Fibroblast of skin of abdomen (primary cell): ENCODE data around the gene PRAMEF1.
"Not testable (repeated sequence)": the region's sequence is repeated elsewhere in the genome, so short reads cannot be mapped to it uniquely, and the experiment has no call there.

ENCODE experiments used
- DNase-seq: peaks from one replicate; pipeline ENCODE4 v3.0.0-alpha.2; 2013

The PRAMEF1 gene

DNA sequence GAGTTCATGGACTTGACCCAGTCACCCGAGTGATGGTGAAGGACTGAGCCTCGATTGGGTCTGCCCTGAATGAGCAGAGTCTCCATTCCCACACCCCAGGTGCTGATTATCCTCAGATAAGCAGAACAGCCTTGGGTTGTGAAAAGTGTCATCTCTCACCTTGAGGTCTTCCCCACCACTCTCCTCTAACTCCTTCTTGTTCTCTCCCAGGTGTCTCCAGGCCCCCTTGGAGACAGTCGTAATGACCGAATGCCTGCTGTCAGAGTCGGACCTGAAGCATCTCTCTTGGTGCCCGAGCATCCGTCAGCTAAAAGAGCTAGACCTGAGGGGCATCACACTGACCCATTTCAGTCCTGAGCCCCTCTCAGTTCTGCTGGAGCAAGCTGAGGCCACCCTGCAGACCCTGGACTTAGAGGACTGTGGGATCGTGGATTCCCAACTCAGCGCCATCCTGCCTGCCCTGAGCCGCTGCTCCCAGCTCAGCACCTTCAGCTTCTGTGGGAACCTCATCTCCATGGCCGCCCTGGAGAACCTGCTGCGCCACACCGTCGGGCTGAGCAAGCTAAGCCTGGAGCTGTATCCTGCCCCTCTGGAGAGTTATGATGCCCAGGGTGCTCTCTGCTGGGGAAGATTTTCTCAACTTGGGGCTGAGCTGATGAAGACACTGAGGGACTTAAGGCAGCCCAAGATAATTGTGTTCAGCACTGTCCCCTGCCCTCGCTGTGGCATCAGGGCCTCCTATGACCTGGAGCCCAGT lies 14.2 kb upstream of the PRAMEF1 start:
- no peak for DNase-seq

DNA sequence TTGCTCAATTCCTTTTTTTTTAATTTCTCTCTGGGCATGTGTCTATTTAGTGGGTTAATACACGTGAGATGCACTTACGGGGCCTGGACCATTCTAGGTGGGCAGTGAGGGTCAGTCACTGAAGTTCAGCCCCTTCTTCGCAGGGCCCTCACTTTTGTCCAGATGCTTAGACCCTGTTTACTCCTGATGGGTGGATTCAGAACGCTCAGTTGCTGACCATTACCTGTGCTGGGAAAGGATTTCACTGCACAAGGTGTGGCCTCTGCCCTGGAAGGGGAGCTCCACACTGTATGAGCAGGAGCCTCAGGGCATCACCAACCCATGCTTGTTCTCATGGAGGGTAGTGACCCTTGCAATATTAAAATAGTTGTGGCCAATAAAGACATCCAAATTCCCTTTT lies 13.1 kb upstream of the PRAMEF1 start:
- DNase-seq: no peak

DNA sequence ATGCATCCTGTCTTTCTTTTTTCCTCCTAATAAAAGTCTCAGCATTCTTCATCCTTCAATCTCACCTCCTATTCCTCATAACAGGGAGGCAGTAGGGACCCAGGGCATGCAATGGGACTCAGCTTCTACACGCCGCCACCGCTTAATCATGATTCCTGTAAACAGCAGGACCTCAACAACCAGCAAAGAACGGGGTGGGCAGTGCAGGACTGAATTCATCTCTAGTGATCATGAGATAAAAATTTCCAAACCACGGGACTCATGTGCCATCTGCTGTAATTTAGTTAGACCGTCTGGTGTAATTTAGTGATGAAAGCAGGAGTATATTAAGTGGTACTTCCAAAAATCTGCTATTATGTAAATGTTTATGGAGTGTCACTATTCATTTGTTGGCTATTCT lies 12.3 kb upstream of the PRAMEF1 start:
- DNase-seq: no peak

DNA sequence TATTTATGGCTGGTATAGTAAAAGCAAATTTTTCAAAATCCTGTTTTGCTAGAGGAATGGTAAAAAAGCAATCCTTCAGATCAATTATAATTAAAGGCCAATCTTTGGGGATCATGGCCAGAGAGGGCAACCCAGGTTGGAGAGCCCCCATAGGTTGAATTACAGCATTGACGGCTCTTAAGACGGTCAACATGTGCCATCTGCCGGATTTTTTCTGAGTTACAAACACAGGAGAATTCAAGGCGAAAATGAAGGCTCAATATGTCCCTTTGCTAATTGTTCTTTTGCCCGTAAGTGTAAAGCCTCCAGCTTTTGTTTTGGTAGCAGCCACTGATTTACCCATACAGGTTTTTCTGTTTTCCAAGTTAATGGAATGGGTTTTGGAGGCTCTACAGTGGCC lies 9.7 kb upstream of the PRAMEF1 start:
- not testable (repeated sequence) for DNase-seq

- not testable (repeated sequence) for DNase-seq
Observed at GRCh38 chr1:12783783-12784182, 7.4 kb upstream of the PRAMEF1 start.

DNA sequence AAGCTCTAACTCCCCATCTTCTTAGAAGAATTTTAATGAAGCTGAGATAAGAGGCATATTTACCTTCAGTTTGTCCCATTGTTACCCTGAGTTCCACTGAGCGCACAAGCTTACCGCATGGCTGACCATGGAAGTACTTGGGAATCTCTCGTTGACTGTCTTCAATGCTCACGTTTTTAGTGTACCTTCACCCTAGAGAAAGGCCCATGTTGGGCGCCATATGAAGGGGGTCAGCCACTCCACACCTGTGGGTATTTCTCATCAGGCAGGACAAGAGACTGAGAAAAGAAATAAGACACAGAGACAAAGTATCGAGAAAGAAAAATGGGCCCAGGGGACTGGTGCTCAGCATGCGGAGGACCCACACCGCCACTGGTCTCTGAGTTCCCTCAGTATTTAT lies 6.5 kb upstream of the PRAMEF1 start:
- not testable (repeated sequence) for DNase-seq

GRCh38 chr1:12798911-12799310 lies 7.7 kb downstream of the PRAMEF1 start:
- DNase-seq: no peak

DNA sequence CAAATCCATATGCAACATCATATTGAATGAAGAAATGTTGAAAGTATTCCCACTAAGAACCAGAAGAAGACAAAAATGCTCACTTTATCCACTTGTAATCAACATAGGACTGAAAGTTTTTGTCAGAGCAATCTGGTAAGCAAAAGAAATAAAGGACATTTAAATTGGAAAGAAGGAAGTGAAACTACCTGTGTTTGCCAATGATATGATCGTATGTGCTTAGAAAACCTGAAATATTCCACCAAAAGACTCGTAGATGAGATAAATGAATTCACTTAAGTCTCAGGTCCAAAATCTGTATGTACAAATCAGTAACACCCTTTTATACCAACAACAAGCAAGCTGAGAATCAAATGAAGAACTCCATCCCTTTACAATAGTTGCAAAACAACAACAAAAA lies 8.5 kb downstream of the PRAMEF1 start:
- no peak for DNase-seq

- no peak for DNase-seq
Observed at GRCh38 chr1:12809933-12810332, 18.7 kb downstream of the PRAMEF1 start.

- peak; percentile 73 for DNase-seq
Observed at GRCh38 chr1:12810691-12811408, 19.7 kb downstream of the PRAMEF1 start.

DNA sequence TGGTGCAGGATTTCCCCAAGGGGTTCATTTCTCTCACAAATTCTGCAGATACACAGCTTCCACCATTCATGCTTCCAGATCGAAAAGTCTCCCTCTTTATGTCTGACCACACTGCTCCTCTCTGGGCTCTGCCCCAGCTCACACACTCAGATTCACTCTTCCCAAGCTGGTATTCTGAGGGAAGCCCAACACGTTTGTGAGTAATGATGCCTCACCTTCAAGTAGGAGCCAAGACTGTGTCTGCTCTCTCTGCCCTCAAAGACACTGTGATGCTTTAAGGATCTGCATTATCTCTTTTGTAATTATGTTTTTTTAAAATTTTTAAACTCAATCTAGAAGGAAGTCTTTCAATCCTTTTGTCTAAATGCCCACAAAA lies 20.2 kb downstream of the PRAMEF1 start:
- DNase-seq: peak; percentile 19

DNA sequence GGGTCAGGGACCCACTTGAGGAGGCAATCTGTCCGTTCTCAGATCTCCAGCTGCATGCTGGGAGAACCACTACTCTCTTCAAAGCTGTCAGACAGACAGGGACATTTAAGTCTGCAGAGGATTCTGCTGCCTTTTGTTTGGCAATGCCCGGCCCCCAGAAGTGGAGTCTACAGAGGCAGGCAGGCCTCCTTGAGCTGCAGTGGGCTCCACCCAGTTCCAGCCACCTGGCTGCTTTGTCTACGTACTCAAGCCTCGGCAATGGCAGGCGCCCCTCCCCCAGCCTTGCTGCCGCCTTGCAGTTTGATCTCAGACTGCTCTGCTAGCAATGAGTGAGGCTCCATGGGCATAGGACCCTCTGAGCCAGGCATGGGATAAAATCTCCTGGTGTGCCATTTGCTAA lies 27.9 kb downstream of the PRAMEF1 start:
- DNase-seq: not testable (repeated sequence)

DNA sequence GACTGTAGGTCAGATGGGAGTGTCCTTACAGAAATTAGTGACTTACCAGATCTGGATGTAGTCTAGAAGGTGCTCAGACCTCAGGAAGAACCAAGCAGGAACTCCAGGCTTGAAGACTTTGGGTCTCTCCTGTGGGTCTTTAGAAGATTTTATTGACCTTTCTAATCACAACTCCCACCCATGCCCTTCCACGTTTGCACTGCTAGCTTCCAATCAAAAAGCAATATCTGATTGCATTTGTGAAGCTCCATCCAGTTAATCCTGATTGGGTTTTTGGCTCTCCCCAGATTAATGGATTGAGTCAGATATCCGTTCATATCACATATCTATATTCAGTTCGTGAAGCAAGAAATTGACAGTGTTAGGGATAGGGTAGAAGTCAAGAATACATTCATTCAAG lies 40.1 kb downstream of the PRAMEF1 start, which contains the start of gene PRAMEF11:
Gene PRAMEF11 (minus strand): TSS at position 101 of the 400 bp plus-strand sequence. CDS start 2,621 bp downstream, outside the sequence.
- not testable (repeated sequence) for DNase-seq

DNA sequence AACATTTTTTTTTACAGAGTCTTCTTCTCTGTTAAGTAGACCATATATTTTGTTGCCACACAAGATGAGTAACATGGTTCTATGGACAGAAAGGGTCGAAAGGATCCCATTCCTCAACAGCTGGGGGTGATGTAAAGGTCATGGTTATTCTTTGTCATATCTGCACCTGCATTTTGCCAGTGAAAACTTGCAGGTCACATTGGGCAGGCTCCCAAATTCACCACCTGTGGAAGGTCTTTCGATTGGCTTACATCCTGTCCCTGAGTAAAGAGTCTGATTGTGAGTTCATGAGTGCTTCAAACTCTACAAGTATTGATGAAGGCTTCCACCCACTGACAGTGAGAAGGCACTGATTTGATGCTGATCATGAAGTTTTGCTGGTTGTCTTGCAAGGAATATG lies 42.1 kb downstream of the PRAMEF1 start:
- DNase-seq: not testable (repeated sequence)
